Measurements from ENCODE around the gene PPARG. TPM values are rescaled to one million over a fixed set of nuclear protein-coding genes. Genes with fewer than 3 reads are reported as not detected.

PPARG gene
- total RNA-seq, 2 donors from 2014 or later = 12.3 to 17.9 TPM

DNA sequence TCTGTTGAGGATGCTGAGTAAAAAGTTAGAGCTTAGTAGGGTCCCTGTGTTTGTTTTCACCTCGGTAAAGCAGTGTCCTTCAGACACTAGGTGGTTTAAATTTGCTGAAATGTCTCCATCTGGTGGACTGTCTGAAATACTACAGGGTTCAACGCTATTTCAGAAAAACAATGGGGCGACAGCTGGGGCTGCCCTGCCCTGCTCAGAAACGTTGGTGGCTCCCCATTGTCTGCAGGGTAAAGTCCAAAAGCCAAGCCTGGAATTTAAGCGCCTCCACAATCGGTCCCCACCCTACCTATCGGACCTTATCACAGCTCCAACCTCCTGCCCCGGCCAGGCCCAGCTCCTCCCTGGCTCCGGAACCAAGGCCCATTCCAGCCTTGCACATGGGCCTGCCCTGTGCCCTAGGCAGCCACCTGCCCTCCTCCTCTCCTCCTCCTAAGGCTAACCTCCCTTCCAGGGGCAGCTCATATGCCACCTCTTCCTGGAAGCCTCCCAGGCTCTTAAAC, 191.1 kb downstream of the PPARG start:
- no peaks in the 10 kb centered on the region for H3K9me3 ChIP-seq
- no peak overlapping the region for H3K27ac ChIP-seq
- H3K36me3 ChIP-seq = no peaks in the 10 kb centered on the region
- no peaks in the 10 kb centered on the region for H3K27me3 ChIP-seq
- no peak overlapping the region for H3K4me3 ChIP-seq
- TF ChIP-seq, protein P1, sequence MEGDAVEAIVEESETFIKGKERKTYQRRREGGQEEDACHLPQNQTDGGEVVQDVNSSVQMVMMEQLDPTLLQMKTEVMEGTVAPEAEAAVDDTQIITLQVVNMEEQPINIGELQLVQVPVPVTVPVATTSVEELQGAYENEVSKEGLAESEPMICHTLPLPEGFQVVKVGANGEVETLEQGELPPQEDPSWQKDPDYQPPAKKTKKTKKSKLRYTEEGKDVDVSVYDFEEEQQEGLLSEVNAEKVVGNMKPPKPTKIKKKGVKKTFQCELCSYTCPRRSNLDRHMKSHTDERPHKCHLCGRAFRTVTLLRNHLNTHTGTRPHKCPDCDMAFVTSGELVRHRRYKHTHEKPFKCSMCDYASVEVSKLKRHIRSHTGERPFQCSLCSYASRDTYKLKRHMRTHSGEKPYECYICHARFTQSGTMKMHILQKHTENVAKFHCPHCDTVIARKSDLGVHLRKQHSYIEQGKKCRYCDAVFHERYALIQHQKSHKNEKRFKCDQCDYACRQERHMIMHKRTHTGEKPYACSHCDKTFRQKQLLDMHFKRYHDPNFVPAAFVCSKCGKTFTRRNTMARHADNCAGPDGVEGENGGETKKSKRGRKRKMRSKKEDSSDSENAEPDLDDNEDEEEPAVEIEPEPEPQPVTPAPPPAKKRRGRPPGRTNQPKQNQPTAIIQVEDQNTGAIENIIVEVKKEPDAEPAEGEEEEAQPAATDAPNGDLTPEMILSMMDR (IDR thresholded peaks at IDR 0.05) = peak; percentile 58 to 84
- H3K4me1 ChIP-seq = peaks cover 0 to 29% of the 10 kb centered on the region in 2 donors
- DNase-seq (ENCODE audit: low spot score) = no peak

DNA sequence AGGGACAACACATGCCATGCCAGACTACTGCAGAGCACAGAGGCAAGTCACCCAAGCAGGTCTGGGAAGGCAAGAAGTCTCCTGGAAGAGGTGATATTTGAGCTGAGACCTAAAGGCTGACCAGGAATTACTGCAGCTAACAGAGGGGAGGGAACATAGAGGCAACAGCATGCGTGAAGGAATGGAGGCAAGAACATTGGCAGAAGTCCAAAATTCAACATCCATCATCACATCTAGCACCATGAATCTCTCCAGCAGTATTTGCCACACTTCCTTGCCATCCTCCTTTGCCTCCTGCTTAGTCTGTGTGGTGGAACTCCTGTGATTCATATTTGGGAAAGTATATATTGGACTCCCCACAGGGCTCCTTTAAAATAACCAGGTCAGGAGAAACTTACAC, 194.5 kb downstream of the PPARG start:
- Histone ChIP-seq H3K4me1 (peaks cover 0 to 26% of the 10 kb centered on the region in 2 donors), H3K4me3 (peak overlapping the region in 1 of 2 donors; percentile 64), H3K27me3 (no peaks in the 10 kb centered on the region), H3K27ac (peak overlapping the region in 1 of 2 donors; percentile 51), H3K36me3 (no peaks in the 10 kb centered on the region), H3K9me3 (no peaks in the 10 kb centered on the region)
- TF ChIP-seq, protein P1 (IDR thresholded peaks at IDR 0.05) = no peak
- DNase-seq (ENCODE audit: low spot score) = no peak

DNA sequence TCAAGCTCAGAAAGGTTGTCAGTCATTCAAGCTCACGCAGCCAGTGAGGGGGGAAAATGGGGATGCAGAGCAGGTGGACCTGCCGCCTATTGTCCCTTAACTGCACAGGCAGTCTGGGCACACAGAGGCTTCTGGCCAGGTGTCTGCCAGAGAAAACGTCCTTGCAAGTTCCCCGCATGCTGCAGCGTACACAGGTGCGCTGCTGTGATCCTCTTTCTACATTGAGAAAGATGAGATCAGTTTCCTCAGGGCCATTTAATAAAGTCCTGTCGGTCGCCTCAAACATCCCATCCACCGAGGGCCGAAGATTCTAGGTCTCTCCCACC, 195.0 kb downstream of the PPARG start:
- no peak for DNase-seq (ENCODE audit: low spot score)

More for the DNA sequence above, 195.0 kb downstream of the PPARG start:
- Histone ChIP-seq H3K9me3 (no peaks in the 10 kb centered on the region), H3K4me3 (peak overlapping the region; percentile 58 to 64), H3K27ac (peak overlapping the region; percentile 38 to 51), H3K36me3 (no peaks in the 10 kb centered on the region), H3K27me3 (no peaks in the 10 kb centered on the region), H3K4me1 (peaks cover 0 to 26% of the 10 kb centered on the region in 2 donors)
- TF ChIP-seq, protein P1 (IDR thresholded peaks at IDR 0.05) = no peak

Other genes starting within 250 kb of the PPARG start
- 10 to 100 TPM; 29.1 to 31.1 TPM for gene TIMP4, start 130.2 kb upstream of the PPARG start, total RNA-seq
- gene TSEN2, start 195.4 kb downstream of the PPARG start, total RNA-seq = 10 to 100 TPM; 12.8 to 12.9 TPM

All from right atrium auricular region (tissue), 2 donors.